HG03039 (cell line): ENCODE data around the gene ASCC2.
"Not testable (repeated sequence)": the region's sequence is repeated elsewhere in the genome, so short reads cannot be mapped to it uniquely, and the experiment has no call there.

Experiments
- ATAC-seq: cut with Tn5 transposase; IDR thresholded peaks from one replicate; pipeline ENCODE4 v1.9.1; 2021; ENCODE audit warnings: mild to moderate bottlenecking, moderate library complexity; ENCODE audit not compliant: unreplicated experiment

The ASCC2 gene

DNA sequence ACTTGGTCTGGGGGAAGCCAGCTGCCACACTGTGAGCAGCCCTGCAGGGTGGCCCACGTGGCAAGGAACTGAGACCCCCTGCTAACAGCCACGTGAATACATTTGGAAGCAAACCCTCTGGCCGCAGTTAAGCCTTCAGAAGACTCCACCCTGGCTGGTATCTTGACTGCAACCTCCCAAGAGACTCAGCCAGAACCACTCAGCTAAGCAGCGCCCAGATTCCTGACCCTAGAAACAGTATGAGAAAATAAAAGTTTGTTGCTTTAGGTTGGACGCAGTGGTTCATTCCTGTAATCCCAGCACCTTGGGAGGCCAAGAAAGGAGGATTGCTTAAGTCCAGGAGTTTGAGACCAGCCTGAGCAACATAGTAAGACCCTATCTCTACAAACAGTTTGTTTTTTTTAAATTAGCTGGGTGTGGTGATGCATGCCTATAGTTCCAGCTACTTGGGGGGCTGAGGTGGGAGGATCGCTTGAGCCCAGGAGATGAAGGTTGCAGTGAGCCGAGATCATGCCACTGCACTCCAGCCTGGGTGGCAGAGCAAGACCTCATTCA is 79.9 kb downstream of the ASCC2 start:
- no peak for ATAC-seq

- ATAC-seq, result no peak
These were observed 81.0 kb downstream of the ASCC2 start for GRCh38 chr22:29757096-29757495.

DNA sequence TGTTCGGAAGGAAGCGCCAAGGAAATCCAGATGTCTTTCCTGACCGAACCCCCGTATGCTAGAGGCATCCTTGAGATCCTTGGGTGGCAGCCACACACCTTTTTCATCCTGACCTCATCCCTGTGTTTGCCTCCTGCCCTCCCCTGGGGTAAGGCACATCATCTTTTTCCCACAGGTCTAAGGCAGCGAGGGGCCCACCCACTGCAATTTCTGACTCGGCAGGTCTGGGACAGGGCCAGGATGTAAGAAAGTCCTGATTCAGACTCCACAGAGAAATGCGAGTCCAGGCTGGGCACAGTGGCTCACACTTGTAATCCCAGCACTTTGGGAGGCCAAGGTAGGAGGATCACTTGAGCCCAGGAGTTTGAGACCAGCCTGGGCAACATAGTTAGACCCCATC is 81.7 kb downstream of the ASCC2 start:
- no peak for ATAC-seq

- no peak for ATAC-seq
These were observed 82.2 kb downstream of the ASCC2 start for GRCh38 chr22:29755889-29756288.

DNA sequence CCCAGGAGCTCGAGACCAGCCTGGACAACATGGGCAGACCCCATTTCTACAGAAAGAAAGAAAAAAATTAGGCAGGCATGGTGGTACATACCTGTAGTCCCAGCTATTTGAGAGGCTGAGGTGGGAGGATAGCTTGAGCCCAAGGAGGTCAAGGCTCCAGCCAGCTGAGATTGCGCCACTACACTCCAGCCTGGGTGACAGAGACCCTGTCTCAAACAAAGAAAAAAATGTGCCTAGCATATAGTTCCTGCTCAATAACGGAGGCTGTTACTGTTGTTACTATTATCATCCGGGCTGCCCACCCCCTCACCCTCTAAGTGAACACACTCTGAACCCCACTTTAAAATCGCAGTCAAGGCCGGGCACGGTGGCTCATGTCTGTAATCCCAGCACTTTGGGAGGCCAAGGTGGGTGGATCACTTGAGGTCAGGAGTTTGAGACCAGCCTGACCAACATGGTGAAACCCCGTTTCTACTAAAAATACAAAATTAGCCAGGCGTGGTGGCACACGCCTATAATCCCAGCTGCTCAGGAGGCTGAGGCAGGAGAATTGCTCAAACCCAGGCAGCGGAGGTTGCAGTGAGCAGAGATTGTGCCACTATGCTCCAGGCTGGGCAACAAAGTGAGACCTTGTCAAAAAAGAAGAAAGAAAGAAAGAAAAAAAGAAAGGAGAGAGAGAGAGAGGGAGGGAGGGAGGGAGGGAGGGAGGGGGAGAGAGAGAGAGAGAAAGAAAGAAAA is 83.2 kb downstream of the ASCC2 start:
- ATAC-seq, result not testable (repeated sequence)

GRCh38 chr22:29753808-29754657 is 84.0 kb downstream of the ASCC2 start:
- no peak for ATAC-seq

GRCh38 chr22:29751669-29752068 is 86.4 kb downstream of the ASCC2 start:
- ATAC-seq, result no peak

DNA sequence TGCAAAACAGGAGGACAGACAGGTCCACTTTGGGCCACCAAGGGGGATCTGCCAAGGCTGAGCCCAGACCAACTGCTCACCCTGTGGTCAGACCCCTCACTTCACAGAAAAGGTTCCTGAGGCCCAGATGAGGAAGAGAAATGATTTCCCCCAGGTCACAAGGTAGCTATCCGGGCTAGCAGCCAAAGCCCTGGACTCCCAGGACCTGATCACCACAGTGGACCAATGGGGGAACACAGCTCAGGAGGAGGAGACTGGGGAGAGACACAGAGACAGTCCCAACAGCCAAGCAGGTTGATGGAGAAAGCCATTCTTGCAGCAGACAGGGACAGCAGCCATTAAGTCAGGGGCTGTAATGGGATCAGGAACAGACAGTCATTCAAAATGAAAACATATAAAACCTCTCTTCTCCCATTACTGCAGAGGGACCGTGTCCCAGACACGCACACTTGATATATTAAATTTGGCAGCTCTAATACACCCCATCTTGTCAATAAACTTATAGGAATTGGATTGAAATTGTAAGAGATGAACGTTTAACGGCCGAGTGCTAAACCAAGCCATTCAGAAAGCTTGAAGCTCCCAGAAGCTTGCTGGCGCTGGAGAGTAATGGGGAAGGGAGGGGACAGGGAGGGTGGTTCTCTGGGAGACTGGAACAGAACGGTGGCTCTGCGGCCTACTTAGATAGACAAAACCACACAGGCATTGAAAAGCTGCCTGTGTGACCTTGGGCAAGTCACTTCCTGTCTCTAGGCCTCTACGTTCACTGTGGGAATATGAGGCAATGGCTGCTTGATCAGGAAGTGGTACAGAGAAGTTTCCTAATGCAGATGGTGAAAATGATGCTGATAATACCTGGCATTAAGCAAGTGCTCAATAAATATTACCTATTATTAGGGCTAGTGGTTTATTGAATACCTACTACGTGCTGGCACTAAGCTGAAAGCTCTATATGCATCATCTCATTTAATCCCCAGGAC is 87.2 kb downstream of the ASCC2 start:
- no peak for ATAC-seq

DNA sequence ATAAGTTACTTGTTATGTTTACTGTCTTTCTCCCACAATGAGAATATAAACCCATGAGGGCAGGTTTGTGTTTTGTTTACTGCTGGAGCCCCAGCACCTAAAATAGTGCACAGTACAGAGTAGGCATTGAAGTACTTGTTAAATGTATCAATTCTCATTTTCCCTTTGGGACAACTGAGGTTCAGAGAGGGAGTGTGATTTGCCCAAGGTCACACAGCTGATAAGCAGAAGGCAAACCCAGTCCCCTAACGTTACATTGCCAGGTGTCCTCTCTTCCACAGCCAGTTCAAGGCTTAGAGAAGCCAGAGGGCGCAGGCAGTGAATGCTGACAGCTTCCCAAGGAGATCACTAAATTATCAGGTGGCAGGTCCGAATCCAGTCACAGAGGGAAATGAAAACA is 88.0 kb downstream of the ASCC2 start:
- no peak for ATAC-seq

DNA sequence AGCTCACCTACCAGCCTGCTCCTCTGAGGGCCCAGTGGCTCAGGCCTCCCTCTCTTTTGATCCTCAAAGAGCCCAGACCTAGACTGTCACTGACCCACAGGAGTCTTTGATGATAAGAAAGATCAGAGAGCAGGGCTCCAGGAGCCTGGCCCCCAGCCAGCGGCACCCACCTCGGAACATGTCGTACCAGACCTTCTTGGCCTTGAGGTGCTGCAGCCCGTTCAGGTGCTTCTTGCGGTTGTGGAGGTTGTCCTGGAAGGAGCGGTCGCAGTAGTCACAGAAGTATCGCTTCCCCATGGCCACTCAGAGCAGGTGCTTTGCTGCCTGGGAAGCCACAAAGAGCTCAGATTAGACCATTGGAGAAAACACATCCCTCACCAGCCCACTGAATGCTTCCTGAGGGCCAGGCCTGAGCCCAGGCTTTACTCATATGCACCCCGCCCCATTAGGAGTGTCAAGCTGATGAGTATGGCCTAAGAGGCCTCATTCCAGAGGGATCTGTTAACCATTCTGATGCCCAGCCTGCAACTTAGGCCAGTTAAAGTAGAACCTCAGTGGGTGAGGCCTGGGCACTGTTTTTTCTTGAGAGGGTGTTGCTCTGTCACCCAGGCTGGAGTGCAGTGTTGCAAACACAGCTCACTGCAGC is 89.7 kb downstream of the ASCC2 start:
- no peak for ATAC-seq

DNA sequence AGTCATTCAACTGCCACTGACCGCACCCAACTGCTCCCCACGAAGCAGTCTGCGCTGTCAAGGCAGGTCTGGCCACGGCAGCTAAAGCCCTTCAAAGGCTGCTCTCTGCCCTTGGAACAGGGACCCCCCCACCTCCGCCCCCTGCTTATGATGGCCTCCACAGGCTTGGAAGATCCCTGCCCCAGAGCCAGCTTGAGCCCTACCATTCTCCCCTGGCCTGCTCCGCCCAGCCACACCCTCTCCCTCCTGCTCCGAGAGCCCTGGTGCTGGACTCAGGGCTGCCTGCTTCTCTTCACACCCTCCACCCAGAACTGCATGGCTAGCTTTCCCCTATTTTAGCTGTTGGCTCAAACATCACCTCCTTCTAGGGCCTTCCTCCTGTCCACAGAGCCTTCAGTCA is 90.2 kb downstream of the ASCC2 start:
- ATAC-seq, result no peak

GRCh38 chr22:29744902-29745301 is 93.2 kb downstream of the ASCC2 start:
- ATAC-seq, result no peak

DNA sequence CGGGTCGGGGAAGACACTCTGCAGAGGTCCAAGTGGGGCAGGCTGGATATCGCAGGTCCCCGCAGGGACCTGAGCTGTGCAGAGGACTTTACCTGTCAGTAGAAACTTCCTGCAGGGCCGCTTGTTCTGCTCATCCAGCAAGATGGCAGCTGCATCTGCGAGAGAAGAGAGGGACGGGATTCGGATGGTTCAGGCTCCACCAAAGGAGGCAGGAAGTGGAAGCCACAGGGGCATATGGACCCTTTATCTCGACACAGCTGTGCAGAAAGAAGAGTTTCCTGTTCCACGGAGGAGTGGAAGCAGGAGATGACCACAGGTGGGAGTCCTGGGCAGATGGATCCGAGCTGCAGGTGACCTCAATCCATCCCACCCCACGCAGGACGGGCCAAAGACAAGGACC is 95.7 kb downstream of the ASCC2 start:
- ATAC-seq, result no peak

GRCh38 chr22:29741926-29742325 is 96.1 kb downstream of the ASCC2 start:
- ATAC-seq, result no peak

DNA sequence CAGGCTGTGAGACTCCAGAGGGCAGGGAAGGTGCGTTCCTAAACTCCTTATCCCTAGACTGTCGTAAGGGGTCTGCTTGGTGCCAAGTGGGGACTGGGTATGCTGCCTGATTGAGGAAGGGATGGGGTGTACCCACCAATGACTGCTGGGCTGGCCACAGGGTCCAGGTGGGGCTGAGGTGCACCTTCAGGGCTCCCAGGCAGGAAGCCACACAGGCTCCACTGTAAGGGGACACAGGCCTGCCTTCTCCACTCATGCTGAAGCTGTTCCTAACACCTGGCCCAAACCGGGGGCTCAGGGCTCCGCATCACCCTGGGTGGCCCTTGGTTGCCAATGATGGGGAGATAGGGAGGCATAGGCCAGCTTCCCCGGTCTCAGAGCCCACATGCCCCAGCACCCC is 97.9 kb downstream of the ASCC2 start:
- no peak for ATAC-seq

- ATAC-seq, result no peak
These were observed 98.7 kb downstream of the ASCC2 start for GRCh38 chr22:29739346-29739875.
